HCT116 (cell line): ENCODE results near the gene AIFM2. TPM values are rescaled to one million over a fixed set of nuclear protein-coding genes. Genes with fewer than 3 reads are reported as not detected.

Experiments used
- ATAC-seq: fragments of 200-7000 bp; cut with Tn5 transposase; 2 replicates; pipeline ENCODE4 v1.9.1; 2020; ENCODE audit warnings: mild to moderate bottlenecking, moderate library complexity
- BruUV-seq: library from RNA; stranded (reverse); fragments of 400-500 nt; replicated peaks from 2 replicates; lab custom pipeline; 2021; lab: Mats Ljungman, UMichigan
- CTCF ChIA-PET: fragments of 300-600 bp; sonication (Branson Sonifier 250); formaldehyde crosslinking; loops from one replicate; lab custom pipeline; 2021; ENCODE audit warnings: antibody characterized with exemption; lab: Charles Lee
- POLR2A ChIA-PET: fragments of 300-600, 350-600 bp; sonication (Branson Sonifier 250); formaldehyde crosslinking; loops from one replicate; lab custom pipeline; 2021; ENCODE audit warnings: antibody characterized with exemption; lab: Charles Lee
- RAD21 ChIA-PET, 2 experiments: fragments of 300-600 bp; sonication (Branson Sonifier 250); formaldehyde crosslinking; loops; one replicate each; lab custom pipeline; 2023; ENCODE audit warnings: low total read pairs in 2 of 2; ENCODE audit not compliant: uncharacterized antibody in 2 of 2, unreplicated experiment in 2 of 2, low non-redundant PET in 1 of 2; lab: Charles Lee
- DNase-seq: peaks from one replicate; pipeline ENCODE4 v3.0.0-alpha.2; 2010; ENCODE audit warnings: low read depth, low spot score
- H2AFZ ChIP-seq: fragments of 200-600 bp; shearing (Covaris generic), sonication (generic); 2 replicates; pipeline ENCODE4 v1.6.1; 2017; ENCODE audit warnings: low read depth, mixed run types, mixed read lengths, antibody characterized with exemption, low read length; ENCODE audit not compliant: poor library complexity, severe bottlenecking
- H3K27ac ChIP-seq: 2 replicates; pipeline ENCODE4 v1.5.1; 2012; ENCODE audit warnings: low read depth, low read length
- H3K27me3 ChIP-seq: fragments of 200-600 bp; sonication (generic); 2 replicates; pipeline ENCODE4 v1.6.1; 2016; ENCODE audit warnings: mixed run types, low read length, mixed read lengths; ENCODE audit not compliant: insufficient read depth
- H3K36me3 ChIP-seq, 2 experiments: fragments of 200-500 bp in 1 of 2; fragments of 200-600 bp in 1 of 2; sonication (Bioruptor generic) in 1 of 2; sonication (generic) in 1 of 2; 2 replicates each; pipeline versions ENCODE4 v1.5.1 to v1.6.1; 2014 to 2016; ENCODE audit warnings: low read length in 2 of 2, inconsistent platforms in 1 of 2, mixed read lengths in 1 of 2, mixed run types in 1 of 2; ENCODE audit not compliant: insufficient read depth in 2 of 2, control insufficient read depth in 1 of 2
- H3K4me1 ChIP-seq, 2 experiments: fragments of 200-600 bp in 1 of 2; sonication (generic) in 1 of 2; 2 replicates each; pipeline versions ENCODE4 v1.5.1 to v1.6.1; 2012 to 2017; ENCODE audit warnings: low read length in 2 of 2, inconsistent platforms in 1 of 2, mild to moderate bottlenecking in 1 of 2, mixed read lengths in 1 of 2, mixed run types in 1 of 2, moderate library complexity in 1 of 2; ENCODE audit not compliant: insufficient read depth in 2 of 2, control insufficient read depth in 1 of 2
- H3K4me2 ChIP-seq: fragments of 200-600 bp; sonication (generic); 2 replicates; pipeline ENCODE4 v1.6.1; 2017; ENCODE audit warnings: mixed run types, low read length, mixed read lengths
- H3K4me3 ChIP-seq, 2 experiments: fragments of 200-600 bp in 1 of 2; sonication (generic) in 1 of 2; replicated peaks in 1 of 2; 2 replicates each; pipeline ENCODE4 v1.5.1; 2011 to 2016; ENCODE audit warnings: low read length in 2 of 2, control low read depth in 1 of 2, low read depth in 1 of 2, mild to moderate bottlenecking in 1 of 2, mixed read lengths in 1 of 2, mixed run types in 1 of 2
- H3K79me2 ChIP-seq: fragments of 200-600 bp; sonication (generic); 2 replicates; pipeline ENCODE4 v1.6.1; 2017; ENCODE audit warnings: mild to moderate bottlenecking, mixed run types, low read length, moderate library complexity, mixed read lengths; ENCODE audit not compliant: insufficient read depth
- H3K9ac ChIP-seq: fragments of 200-600 bp; sonication (generic); 2 replicates; pipeline ENCODE4 v1.6.1; 2016; ENCODE audit warnings: low read length, mixed read lengths
- H3K9me2 ChIP-seq: fragments of 200-600 bp; sonication (generic), shearing (Covaris generic); 2 replicates; pipeline ENCODE4 v1.6.1; 2017; ENCODE audit warnings: mixed run types, mild to moderate bottlenecking, moderate library complexity; ENCODE audit not compliant: insufficient read depth
- H3K9me3 ChIP-seq, 2 experiments: fragments of 200-500 bp in 1 of 2; fragments of 200-600 bp in 1 of 2; sonication (Bioruptor generic) in 1 of 2; sonication (generic) in 1 of 2; 2 replicates each; pipeline ENCODE4 v1.6.1; 2014 to 2017; ENCODE audit warnings: low read length in 2 of 2, mixed read lengths in 2 of 2, inconsistent platforms in 1 of 2, low read depth in 1 of 2, mild to moderate bottlenecking in 1 of 2, mixed run types in 1 of 2, moderate library complexity in 1 of 2; ENCODE audit not compliant: control insufficient read depth in 1 of 2, insufficient read depth in 1 of 2
- H4K20me1 ChIP-seq: fragments of 200-600 bp; sonication (generic), shearing (Covaris generic); 2 replicates; pipeline ENCODE4 v1.6.1; 2017; ENCODE audit warnings: mixed run types, mild to moderate bottlenecking, moderate library complexity; ENCODE audit not compliant: insufficient read depth
- CBX3 ChIP-seq: IDR thresholded peaks from 2 replicates; pipeline ENCODE4 v1.6.1; 2012; ENCODE audit warnings: low read depth
- CEBPB ChIP-seq: IDR thresholded peaks from 2 replicates; pipeline ENCODE4 v1.6.1; 2012; ENCODE audit warnings: low read depth
- CTCF ChIP-seq, 3 experiments: fragments of 200-600 bp in 1 of 3; sonication (generic) in 1 of 3; IDR thresholded peaks in 2 of 3; conservative IDR thresholded peaks in 1 of 3; 2 replicates each; pipeline ENCODE4 v1.5.1; 2012 to 2017; ENCODE audit warnings: low read depth in 2 of 3, low read length in 2 of 3, antibody characterized with exemption in 1 of 3, borderline replicate concordance in 1 of 3, control low read depth in 1 of 3, mild to moderate bottlenecking in 1 of 3, mixed read lengths in 1 of 3, mixed run types in 1 of 3, moderate library complexity in 1 of 3; ENCODE audit not compliant: insufficient read depth in 1 of 3
- ELF1 ChIP-seq: IDR thresholded peaks from 2 replicates; pipeline ENCODE4 v1.6.1; 2012; ENCODE audit warnings: low read depth, borderline replicate concordance
- EZH2 ChIP-seq: fragments of 200-600 bp; sonication (generic); IDR thresholded peaks from 2 replicates; pipeline ENCODE4 v1.6.1; 2017; ENCODE audit warnings: antibody characterized with exemption, mixed run types
- POLR2A ChIP-seq: IDR thresholded peaks from 2 replicates; pipeline ENCODE4 v1.7.0; 2011; ENCODE audit warnings: borderline replicate concordance; ENCODE audit not compliant: insufficient read depth, insufficient read length; ENCODE audit errors: extremely low read depth
- POLR2AphosphoS5 ChIP-seq: IDR thresholded peaks from 2 replicates; pipeline ENCODE4 v1.6.1; 2011; ENCODE audit warnings: mild to moderate bottlenecking, low read depth, low read length, moderate library complexity
- SP1 ChIP-seq: IDR thresholded peaks from 2 replicates; pipeline ENCODE4 v1.6.1; 2012; ENCODE audit warnings: low read depth
- SRF ChIP-seq: IDR thresholded peaks from 2 replicates; pipeline ENCODE4 v1.6.1; 2012; ENCODE audit warnings: low read depth
- TCF7L2 ChIP-seq: IDR thresholded peaks from 2 replicates; pipeline ENCODE4 v1.7.0; 2011; ENCODE audit warnings: borderline replicate concordance, inconsistent platforms; ENCODE audit not compliant: insufficient read depth, insufficient read length; ENCODE audit errors: extremely low read depth
- YY1 ChIP-seq: IDR thresholded peaks from 2 replicates; pipeline ENCODE4 v1.6.1; 2011; ENCODE audit warnings: low read length, low read depth, moderate library complexity, mild to moderate bottlenecking; ENCODE audit not compliant: insufficient replicate concordance; ENCODE audit errors: extremely low read depth
- ZFX ChIP-seq: fragments of 450-650 bp; IDR thresholded peaks from 2 replicates; pipeline ENCODE4 v1.6.1; 2017
- intact Hi-C: fragments of 100-400 bp; cut with micrococcal nuclease; formaldehyde crosslinking; loops from 2 replicates; pipeline ENCODE4 v1.10.0; 2022
- total RNA-seq: library from RNA; stranded (reverse); gene quantifications from one replicate; pipeline ENCODE4 v1.2.1, GENCODE V29; 2021; ENCODE audit not compliant: unreplicated experiment
- TF ChIP-seq, protein P1 (sequence below): IDR thresholded peaks from 2 replicates; pipeline ENCODE4 v1.6.1; 2012

The AIFM2 gene
- total RNA-seq, 1 experiment from 2014 or later = 20.0 TPM

DNA sequence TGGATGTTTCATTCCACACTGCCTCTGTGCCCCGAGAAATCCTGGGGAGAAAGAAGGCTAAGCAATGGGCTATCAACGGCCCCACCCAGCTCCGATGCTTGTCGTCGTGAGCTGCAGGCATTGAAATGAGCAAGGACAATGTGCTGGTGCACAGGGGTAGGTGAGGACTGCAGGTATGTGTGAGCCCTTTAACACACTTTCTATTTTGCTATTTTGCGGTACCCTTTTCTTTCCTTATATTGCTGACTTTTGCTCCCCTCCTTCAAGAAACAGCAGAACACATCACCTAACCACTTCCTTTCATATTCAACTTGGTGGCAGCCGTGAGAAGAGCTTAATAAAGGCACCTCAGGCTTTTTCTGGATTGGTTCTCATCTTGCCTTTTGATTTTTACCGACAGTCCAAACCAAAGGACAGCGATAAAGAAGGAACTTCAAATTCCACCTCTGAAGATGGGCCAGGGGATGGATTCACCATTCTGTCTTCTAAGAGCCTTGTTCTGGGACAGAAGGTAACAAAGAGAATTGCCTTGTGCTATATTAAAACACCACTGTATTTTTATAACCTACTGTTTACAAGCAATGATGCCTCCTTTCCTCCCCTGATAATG lies 39.2 kb downstream of the AIFM2 start:
- ChIA-PET CTCF (no interaction called here), RAD21 (no interaction called here)
- no peaks in the 10 kb centered on the region for H3K27me3 ChIP-seq
- H3K9me2 ChIP-seq = no peaks in the 10 kb centered on the region
- no peak overlapping the region for H3K9ac ChIP-seq
- H3K4me1 ChIP-seq = no peaks in the 10 kb centered on the region
- H3K36me3 ChIP-seq = peaks cover 7 to 18% of the 10 kb centered on the region in 2 experiments; a peak in 3 of 4 replicates
- H3K4me2 ChIP-seq = no peak overlapping the region
- no peak overlapping the region for H2AFZ ChIP-seq
- TF ChIP-seq, protein P1, sequence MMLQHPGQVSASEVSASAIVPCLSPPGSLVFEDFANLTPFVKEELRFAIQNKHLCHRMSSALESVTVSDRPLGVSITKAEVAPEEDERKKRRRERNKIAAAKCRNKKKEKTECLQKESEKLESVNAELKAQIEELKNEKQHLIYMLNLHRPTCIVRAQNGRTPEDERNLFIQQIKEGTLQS = no peak
- TF ChIP-seq EZH2 (no peak), ELF1 (no peak), POLR2A (no peak), CEBPB (no peak), POLR2AphosphoS5 (no peak)
- TF ChIP-seq, all 23 proteins: peak for 0
- no peaks in the 10 kb centered on the region for H4K20me1 ChIP-seq
- no peak overlapping the region for H3K4me3 ChIP-seq
- ATAC-seq (no peak), DNase-seq (no peak)
- POLR2A ChIA-PET = no interaction called here
- H3K9me3 ChIP-seq = no peaks in the 10 kb centered on the region
- no peaks in the 10 kb centered on the region for H3K79me2 ChIP-seq
- intact Hi-C loops = no loop called here
- BruUV-seq = no TSS peak
- no peak overlapping the region for H3K27ac ChIP-seq

DNA sequence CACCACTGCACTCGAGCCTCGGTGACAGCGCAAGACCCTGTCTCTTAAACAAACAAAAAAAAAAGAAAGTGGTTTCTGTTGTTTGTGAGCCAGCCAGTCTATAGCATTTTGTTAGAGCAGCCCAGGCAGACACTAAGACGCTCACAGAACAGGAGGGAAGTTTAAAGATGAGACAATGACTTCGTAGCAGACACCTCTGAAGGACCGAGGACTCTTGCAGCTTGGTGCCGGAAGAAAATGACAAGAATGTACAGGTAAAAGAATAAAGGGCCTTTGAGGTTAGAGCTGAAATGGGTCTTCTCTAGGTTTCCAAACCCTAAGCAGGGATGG lies 40.3 kb downstream of the AIFM2 start:
- no peaks in the 10 kb centered on the region for H3K79me2 ChIP-seq
- POLR2A ChIA-PET = no interaction called here
- no peaks in the 10 kb centered on the region for H3K27me3 ChIP-seq
- H3K9me2 ChIP-seq = no peaks in the 10 kb centered on the region
- no peak overlapping the region for H2AFZ ChIP-seq
- intact Hi-C loops = no loop called here
- H3K4me2 ChIP-seq = no peak overlapping the region
- ATAC-seq = no peak
- H3K36me3 ChIP-seq = peaks cover 7 to 18% of the 10 kb centered on the region in 2 experiments; a peak in 3 of 4 replicates
- BruUV-seq = no TSS peak
- no peaks in the 10 kb centered on the region for H3K9me3 ChIP-seq
- RAD21 ChIA-PET = no interaction called here
- DNase-seq = no peak
- CTCF ChIA-PET = no interaction called here
- no peaks in the 10 kb centered on the region for H3K4me1 ChIP-seq
- H3K9ac ChIP-seq = no peak overlapping the region
- TF ChIP-seq SRF (no peak), CTCF (IDR thresholded peaks at IDR 0.05 in 2 of 3, conservative IDR thresholded peaks at IDR 0.05 in 1 of 3; ENCODE audit: borderline replicate concordance in 1 of 3, insufficient read depth in 1 of 3, low read depth in 2 of 3, low read length in 2 of 3) (no peak), YY1 (no peak), SP1 (no peak), TCF7L2 (no peak), ELF1 (no peak), ZFX (no peak), POLR2AphosphoS5 (no peak), CBX3 (no peak)
- no peak overlapping the region for H3K27ac ChIP-seq
- no peak overlapping the region for H3K4me3 ChIP-seq
- H4K20me1 ChIP-seq = no peaks in the 10 kb centered on the region
